Measurements from ENCODE around the gene TOGARAM2. TPM values are rescaled to one million over a fixed set of nuclear protein-coding genes. Genes with fewer than 3 reads are reported as not detected.
"Not testable (repeated sequence)": the region's sequence is repeated elsewhere in the genome, so short reads cannot be mapped to it uniquely, and the experiment has no call there.

The TOGARAM2 gene
- total RNA-seq, 2 donors from 2014 or later = 0.49 to 2.4 TPM

GRCh38 chr2:29082804-29083495, 101.9 kb downstream of the TOGARAM2 start:
- peaks cover 13% of the 10 kb centered on the region for H3K9me3 ChIP-seq
- TF ChIP-seq CTCF (IDR thresholded peaks at IDR 0.05) = no peak
- DNase-seq (ENCODE audit: low spot score) = no peak
- H3K27ac ChIP-seq = no peak overlapping the region
- no peak overlapping the region for H3K4me3 ChIP-seq
- no peak for ATAC-seq (ENCODE audit: insufficient number of reproducible peaks, low FRiP score, low read depth)
- no peaks in the 10 kb centered on the region for H3K4me1 ChIP-seq (ENCODE audit: control insufficient read depth in 1 of 2, low read depth in 2 of 2)
- H3K36me3 ChIP-seq = no peaks in the 10 kb centered on the region
- no peaks in the 10 kb centered on the region for H3K27me3 ChIP-seq (replicated peaks; ENCODE audit: insufficient read depth)

GRCh38 chr2:29084554-29084953, 103.5 kb downstream of the TOGARAM2 start:
- Histone ChIP-seq H3K9me3 (peaks cover 9% of the 10 kb centered on the region), H3K4me1 (ENCODE audit: control insufficient read depth in 1 of 2, low read depth in 2 of 2) (no peaks in the 10 kb centered on the region), H3K4me3 (no peak overlapping the region), H3K27me3 (replicated peaks; ENCODE audit: insufficient read depth) (no peaks in the 10 kb centered on the region), H3K36me3 (no peaks in the 10 kb centered on the region), H3K27ac (no peak overlapping the region)
- DNase-seq (ENCODE audit: low spot score) (no peak), ATAC-seq (ENCODE audit: insufficient number of reproducible peaks, low FRiP score, low read depth) (no peak)
- TF ChIP-seq CTCF (IDR thresholded peaks at IDR 0.05) = no peak

- DNase-seq (ENCODE audit: low spot score) = not testable (repeated sequence)
These were observed 109.2 kb downstream of the TOGARAM2 start for GRCh38 chr2:29090311-29090710.

GRCh38 chr2:29096969-29097368, 115.9 kb downstream of the TOGARAM2 start:
- no peak for DNase-seq (ENCODE audit: low spot score)
- Histone ChIP-seq H3K27me3 (replicated peaks; ENCODE audit: insufficient read depth) (no peaks in the 10 kb centered on the region), H3K4me1 (ENCODE audit: control insufficient read depth in 1 of 2, low read depth in 2 of 2) (no peaks in the 10 kb centered on the region), H3K4me3 (no peak overlapping the region), H3K27ac (no peak overlapping the region), H3K36me3 (no peaks in the 10 kb centered on the region), H3K9me3 (no peaks in the 10 kb centered on the region)
- no peak for TF ChIP-seq CTCF (IDR thresholded peaks at IDR 0.05)
- ATAC-seq (ENCODE audit: insufficient number of reproducible peaks, low FRiP score, low read depth) = no peak

More at GRCh38 chr2:29090311-29090710, 109.2 kb downstream of the TOGARAM2 start:
- H3K4me3 ChIP-seq; H3K27me3 ChIP-seq (replicated peaks; ENCODE audit: insufficient read depth); H3K27ac ChIP-seq; H3K36me3 ChIP-seq; H3K4me1 ChIP-seq (ENCODE audit: control insufficient read depth in 1 of 2, low read depth in 2 of 2); H3K9me3 ChIP-seq; ATAC-seq (ENCODE audit: insufficient number of reproducible peaks, low FRiP score, low read depth): not testable (repeated sequence)

GRCh38 chr2:29097569-29097968, 116.5 kb downstream of the TOGARAM2 start:
- no peak for DNase-seq (ENCODE audit: low spot score)
- Histone ChIP-seq H3K27ac (no peak overlapping the region), H3K9me3 (no peaks in the 10 kb centered on the region), H3K4me1 (ENCODE audit: control insufficient read depth in 1 of 2, low read depth in 2 of 2) (no peaks in the 10 kb centered on the region), H3K36me3 (no peaks in the 10 kb centered on the region), H3K4me3 (no peak overlapping the region), H3K27me3 (replicated peaks; ENCODE audit: insufficient read depth) (no peaks in the 10 kb centered on the region)
- no peak for TF ChIP-seq CTCF (IDR thresholded peaks at IDR 0.05)
- ATAC-seq (ENCODE audit: insufficient number of reproducible peaks, low FRiP score, low read depth) = no peak

- H3K27me3 ChIP-seq (replicated peaks; ENCODE audit: insufficient read depth) = no peaks in the 10 kb centered on the region
- TF ChIP-seq CTCF (IDR thresholded peaks at IDR 0.05) = no peak
- DNase-seq (ENCODE audit: low spot score) = no peak
- no peak overlapping the region for H3K4me3 ChIP-seq
- H3K9me3 ChIP-seq = no peaks in the 10 kb centered on the region
- ATAC-seq (ENCODE audit: insufficient number of reproducible peaks, low FRiP score, low read depth) = no peak
- no peak overlapping the region for H3K27ac ChIP-seq
- no peaks in the 10 kb centered on the region for H3K36me3 ChIP-seq
- H3K4me1 ChIP-seq (ENCODE audit: control insufficient read depth in 1 of 2, low read depth in 2 of 2) = no peaks in the 10 kb centered on the region
These were observed 119.5 kb downstream of the TOGARAM2 start for GRCh38 chr2:29100564-29100963.

Data from thoracic aorta (tissue), 2 donors.